ENCODE data around the gene PRICKLE2.

DNA sequence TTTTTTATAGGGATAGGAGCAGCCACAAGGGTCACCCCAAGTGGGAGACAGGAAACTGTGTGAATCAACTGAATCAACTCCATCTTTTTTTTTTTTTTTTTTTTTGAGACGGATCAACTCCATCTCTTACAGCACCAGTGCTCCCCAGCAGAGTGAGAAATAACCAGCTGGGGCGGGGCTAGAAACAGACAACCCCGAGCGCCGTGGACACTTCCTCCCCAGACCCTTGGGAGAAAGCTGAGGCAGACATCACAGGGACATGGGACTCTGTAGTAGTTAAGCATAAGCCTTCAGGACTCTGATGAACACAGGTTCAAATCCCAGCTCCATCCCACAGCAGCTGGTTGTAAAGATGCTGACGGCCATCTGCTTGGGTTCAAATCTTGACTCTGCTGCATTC, 75.4 kb downstream of the PRICKLE2 start:
- TF ChIP-seq, protein P1, sequence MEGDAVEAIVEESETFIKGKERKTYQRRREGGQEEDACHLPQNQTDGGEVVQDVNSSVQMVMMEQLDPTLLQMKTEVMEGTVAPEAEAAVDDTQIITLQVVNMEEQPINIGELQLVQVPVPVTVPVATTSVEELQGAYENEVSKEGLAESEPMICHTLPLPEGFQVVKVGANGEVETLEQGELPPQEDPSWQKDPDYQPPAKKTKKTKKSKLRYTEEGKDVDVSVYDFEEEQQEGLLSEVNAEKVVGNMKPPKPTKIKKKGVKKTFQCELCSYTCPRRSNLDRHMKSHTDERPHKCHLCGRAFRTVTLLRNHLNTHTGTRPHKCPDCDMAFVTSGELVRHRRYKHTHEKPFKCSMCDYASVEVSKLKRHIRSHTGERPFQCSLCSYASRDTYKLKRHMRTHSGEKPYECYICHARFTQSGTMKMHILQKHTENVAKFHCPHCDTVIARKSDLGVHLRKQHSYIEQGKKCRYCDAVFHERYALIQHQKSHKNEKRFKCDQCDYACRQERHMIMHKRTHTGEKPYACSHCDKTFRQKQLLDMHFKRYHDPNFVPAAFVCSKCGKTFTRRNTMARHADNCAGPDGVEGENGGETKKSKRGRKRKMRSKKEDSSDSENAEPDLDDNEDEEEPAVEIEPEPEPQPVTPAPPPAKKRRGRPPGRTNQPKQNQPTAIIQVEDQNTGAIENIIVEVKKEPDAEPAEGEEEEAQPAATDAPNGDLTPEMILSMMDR (IDR thresholded peaks at IDR 0.05): no peak
- TF ChIP-seq SMC3 (IDR thresholded peaks at IDR 0.05): no peak
- TF ChIP-seq, protein P2, sequence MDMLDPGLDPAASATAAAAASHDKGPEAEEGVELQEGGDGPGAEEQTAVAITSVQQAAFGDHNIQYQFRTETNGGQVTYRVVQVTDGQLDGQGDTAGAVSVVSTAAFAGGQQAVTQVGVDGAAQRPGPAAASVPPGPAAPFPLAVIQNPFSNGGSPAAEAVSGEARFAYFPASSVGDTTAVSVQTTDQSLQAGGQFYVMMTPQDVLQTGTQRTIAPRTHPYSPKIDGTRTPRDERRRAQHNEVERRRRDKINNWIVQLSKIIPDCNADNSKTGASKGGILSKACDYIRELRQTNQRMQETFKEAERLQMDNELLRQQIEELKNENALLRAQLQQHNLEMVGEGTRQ (IDR thresholded peaks at IDR 0.05): no peak
- TF ChIP-seq POLR2A (IDR thresholded peaks at IDR 0.05; ENCODE audit: low read length): no peak
- no peak for TF ChIP-seq PBX3 (IDR thresholded peaks at IDR 0.05)
